Effector CD4-positive, alpha-beta T cell (primary cell): ENCODE measurements around the gene RNF220.
A peak's percentile ranks its signal among the peaks of the same experiment; 100 is the strongest.
"Not testable (repeated sequence)": the region's sequence is repeated elsewhere in the genome, so short reads cannot be mapped to it uniquely, and the experiment has no call there.

Experiments used
- DNase-seq: peaks from one replicate; pipeline ENCODE4 v3.0.0-alpha.2; 2020

Gene RNF220

GRCh38 chr1:44661781-44662682 is 257.0 kb downstream of the RNF220 start:
- no peak for DNase-seq

DNA sequence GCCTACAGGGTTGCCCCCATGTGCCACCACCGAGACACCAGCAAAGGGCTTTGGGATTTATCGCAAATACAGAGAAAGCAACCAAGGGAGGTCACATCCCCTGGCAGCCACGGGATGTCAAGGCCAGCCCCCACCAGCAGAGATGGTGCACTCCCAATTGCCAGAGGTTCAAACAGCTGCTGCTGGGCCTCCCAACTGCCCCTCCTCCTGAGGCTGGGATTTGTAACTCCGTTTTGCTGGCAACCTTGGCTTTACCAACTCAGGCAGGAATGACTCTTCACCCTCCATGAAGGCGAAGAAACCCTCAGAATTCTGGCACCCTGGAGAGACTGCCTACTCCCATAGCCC is 257.6 kb downstream of the RNF220 start:
- DNase-seq: no peak

GRCh38 chr1:44663417-44663816 is 258.4 kb downstream of the RNF220 start:
- DNase-seq: no peak

- no peak for DNase-seq
Observed at GRCh38 chr1:44664730-44665370, 259.8 kb downstream of the RNF220 start.

GRCh38 chr1:44666719-44667118 is 261.7 kb downstream of the RNF220 start:
- DNase-seq: not testable (repeated sequence)

DNA sequence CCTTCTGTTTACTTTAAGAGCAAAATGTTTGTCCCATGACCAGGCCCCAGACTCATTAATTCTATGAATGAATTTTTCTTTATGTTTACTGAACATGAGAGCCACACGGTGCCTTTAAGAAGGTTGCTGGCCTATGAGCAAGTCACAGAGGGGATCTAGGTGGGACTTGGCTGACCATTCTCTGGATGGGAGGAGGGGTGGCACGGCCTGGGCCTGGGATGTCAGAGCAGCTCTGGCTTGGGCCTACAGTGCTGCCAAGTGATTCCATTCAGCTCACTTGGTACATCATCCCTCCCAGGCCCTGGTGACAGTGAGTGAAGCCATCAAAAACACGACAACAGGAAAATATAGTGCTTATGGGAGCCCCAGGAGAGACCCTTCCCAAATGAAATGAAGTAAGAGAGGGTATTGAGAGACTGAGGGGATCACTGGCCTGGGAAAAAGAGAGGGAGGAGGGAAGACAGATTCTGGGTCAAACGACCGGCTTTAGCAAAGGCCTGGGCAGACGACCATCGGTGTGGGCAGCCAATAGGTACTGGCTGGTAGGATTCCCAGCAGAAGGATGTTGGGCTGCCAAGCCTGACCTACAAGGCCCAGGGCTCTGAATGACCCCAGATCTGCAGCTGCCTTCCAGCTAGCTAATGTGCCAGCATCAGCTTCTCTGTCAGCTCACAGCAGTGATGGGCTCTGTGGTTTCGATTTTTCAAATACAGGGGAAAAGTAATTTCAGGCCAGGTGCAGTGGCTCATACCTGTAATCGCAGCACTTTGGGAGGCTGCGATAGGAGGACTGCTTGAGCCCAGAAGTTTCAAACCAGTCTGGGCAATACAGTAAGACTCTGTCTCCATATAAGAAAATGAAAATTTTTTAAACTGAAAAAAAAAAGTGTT is 265.9 kb downstream of the RNF220 start:
- DNase-seq: no peak

- no peak for DNase-seq
Observed at GRCh38 chr1:44672254-44672955, 267.4 kb downstream of the RNF220 start.

DNA sequence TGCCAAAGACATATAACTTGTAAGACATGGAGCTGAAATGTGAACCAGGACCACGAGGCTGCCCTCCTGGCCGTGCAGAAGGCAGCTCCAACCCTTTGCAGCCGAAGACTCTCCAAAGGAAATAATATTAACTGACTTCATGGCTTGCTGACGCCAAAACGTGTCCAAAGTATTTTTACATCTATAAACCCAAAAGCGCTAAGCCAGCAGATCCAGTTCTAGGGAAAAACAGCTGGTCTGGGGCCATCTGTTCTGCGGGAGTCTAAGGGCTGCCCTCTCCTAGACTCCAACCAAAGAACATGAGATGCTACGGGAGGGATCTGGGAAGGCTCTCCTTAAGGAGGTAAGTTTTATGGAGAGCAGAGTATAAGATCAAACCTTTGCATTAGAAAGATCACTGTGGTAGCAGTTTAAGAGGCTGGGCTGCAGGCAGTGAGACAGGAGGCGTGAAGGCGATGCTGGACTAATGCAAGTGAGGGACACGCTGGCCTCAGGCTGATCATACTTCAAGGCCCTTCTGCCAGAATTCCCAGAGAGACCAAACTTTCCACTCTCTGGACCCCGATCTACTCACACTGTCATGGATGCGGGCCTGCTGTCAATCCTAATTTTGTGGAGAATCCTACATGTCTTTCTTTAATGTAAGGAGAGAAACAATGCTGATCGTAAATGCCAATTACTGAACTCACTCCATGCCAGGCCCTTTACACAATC is 268.1 kb downstream of the RNF220 start:
- no peak for DNase-seq

GRCh38 chr1:44673675-44674112 is 268.6 kb downstream of the RNF220 start:
- no peak for DNase-seq

GRCh38 chr1:44674113-44675000 is 269.3 kb downstream of the RNF220 start, which contains the start of the genes ARMH1 and TMEM53:
ARMH1 (plus strand) TSS chr1:44674714; CDS start chr1:44689698, 14,984 bp downstream.
TMEM53 (minus strand) TSS chr1:44674481; CDS start chr1:44674391, 90 bp downstream.
- DNase-seq: peak; percentile 89

- DNase-seq: no peak
Observed at GRCh38 chr1:44675186-44675585, 270.1 kb downstream of the RNF220 start.

- DNase-seq: no peak
Observed at GRCh38 chr1:44676484-44677200, 271.6 kb downstream of the RNF220 start.

DNA sequence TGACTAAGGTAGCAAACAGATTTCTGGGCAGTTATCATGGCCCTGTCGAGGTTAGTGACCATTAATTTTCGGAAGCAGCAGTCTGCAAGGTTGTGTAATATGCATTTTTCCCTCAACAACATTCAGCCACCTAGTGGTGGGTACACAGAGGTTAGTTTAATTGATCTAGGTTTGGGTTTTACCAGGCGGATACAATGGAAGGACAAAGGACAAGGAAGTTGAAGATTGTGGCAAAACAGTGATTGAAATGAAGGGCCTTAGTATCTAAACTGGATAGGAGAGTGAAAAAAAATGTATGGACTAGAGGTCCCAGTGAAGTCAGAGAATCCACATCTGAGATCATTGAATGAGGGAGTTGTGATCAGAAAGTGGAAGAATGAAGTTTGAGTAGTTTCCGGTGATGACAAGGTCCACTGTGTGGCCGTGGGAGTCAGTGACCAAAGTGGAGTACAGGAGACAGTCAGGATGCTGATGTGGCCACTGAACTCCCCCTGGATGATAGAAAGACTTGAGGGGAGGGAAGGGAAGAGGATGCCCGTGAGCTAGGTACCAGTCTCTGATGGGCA is 272.2 kb downstream of the RNF220 start:
- no peak for DNase-seq

GRCh38 chr1:44678120-44678519 is 273.1 kb downstream of the RNF220 start:
- no peak for DNase-seq

DNA sequence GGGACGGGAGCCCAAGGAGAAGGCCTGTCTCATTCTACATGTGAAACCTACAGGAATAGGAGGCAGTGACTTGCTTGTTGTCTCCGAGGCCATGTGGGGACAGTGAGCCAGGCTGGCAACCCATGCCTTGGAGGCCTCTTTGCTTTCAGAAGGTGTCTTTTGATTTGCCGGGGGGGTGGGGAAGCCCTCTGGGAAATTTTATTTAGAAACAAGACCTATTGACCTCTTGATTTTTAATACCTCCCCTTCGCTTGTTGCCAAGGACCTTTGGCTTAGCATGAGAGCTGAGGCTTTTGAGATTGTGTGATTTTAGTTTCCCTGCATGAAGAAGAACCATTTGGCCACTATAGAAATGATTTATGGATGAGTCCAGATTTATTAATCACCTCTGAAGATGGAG is 273.6 kb downstream of the RNF220 start:
- no peak for DNase-seq

DNA sequence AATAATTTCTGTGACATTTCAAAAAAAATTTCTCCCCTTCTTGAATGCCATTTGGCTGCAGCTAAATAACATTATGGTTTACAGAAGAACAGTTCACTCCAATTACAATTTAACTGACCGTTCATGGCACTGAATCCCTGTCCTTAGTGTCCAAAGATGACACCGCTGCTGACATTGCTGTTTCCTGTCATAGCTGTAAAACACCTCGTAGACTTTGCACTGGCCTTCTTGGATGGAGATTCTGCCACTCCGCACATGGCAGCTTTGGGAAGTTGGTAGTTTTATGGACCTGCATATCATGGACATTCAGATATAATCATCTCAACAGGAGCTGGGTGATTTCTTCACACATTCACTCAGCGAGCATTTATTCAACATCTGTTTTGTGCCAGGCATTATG is 274.4 kb downstream of the RNF220 start:
- DNase-seq: no peak

DNA sequence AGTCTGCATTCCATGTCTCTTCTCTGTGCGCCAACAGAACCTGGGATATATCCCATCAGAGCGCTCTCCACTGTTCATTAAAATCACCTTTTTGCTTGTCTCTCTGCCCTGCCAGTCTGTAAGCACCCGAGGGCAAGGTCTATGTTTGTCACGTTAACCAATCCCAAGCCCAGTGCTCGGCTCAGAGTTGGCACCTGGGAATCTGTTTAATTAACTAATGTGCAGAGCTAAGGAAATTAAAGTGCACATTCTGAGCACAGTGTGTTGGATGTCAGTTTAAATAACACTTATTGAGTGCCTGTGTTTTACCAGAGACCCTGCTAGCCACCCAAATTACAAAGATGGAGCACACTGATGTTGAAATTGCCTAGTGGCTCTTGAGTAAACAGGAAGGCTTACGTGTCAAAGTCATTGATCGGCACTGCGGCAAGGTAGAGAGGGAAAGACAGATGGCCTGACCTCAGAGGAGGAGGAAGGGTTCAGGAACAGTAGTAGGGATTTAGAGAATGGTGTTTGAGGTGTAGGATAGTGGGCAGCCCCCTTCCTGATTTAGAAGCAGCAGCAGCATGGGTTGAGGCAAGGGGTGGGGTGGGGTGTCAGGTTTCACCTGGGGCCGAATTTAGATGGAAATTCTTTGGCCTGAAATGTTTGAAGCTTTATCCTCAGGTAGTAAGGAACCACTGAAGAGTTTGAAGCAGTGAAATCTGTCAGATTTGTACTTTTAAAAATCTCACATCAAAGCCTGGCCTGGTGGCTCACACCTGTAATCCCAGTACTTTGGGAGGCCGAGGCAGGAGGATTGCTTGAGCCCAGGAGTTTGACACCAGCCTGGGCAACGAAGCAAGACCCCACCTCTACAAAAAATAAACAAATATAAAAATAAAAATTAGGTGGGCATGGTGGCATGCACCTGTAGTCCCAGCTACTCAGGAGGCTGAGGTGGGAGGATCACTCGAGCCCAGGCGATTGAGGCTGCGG is 277.1 kb downstream of the RNF220 start:
- DNase-seq: no peak

- no peak for DNase-seq
Observed at GRCh38 chr1:44682883-44683265, 277.8 kb downstream of the RNF220 start.
